GM19023 (cell line): ENCODE data around the gene MYEOV.

ENCODE experiments used
- ATAC-seq: cut with Tn5 transposase; IDR thresholded peaks from one replicate; pipeline ENCODE4 v1.9.1; 2021; ENCODE audit warnings: mild to moderate bottlenecking, moderate library complexity; ENCODE audit not compliant: unreplicated experiment

MYEOV gene

DNA sequence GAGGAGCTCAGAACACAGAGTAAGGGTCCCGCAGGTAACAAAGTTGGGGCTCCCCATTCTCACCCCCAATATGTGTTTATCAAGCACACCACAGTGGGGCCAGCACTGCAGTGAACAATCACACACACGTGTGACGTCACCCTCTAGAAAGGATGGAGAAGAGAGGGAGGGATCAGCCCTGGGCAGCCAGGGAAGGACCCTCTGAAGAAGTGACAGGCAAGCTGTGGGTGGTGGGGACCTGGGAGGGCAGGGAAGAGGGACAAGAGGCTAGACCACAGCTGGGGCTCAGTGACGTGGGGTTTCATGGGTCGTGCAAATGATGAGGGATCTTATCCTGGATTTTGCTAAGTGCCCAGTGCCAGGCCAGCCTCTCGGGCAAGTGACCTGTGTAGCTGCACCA lies 28.7 kb upstream of the MYEOV start:
- ATAC-seq, result no peak

DNA sequence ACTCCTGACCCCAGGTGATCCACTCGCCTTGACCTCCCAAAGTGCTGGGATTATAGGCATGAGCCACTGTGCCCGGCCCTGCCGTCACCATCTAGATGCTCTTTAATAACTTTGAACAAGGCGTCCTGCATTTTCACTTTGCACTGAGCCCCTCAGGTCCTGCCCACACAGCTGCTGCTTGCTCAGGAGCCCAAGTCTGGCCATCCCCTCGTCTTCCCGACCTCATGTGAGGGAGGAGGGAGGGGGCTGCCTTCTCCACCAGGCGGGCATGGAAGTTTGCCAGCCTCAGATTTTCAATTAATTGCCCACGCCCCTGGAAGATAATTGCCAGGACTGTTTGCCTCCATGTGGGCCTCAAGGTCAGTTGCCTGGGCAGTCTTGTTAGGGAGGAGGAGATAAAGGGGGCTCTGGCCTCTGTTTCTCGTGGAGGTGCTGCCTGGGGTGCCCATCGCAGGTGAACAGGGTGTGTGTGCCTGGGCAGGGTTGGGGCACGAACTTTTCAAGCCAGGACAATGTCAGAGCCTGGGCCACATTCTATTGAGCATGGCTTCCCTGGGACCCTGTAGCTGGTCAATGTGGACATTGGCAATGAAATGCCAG lies 27.9 kb upstream of the MYEOV start:
- no peak for ATAC-seq

DNA sequence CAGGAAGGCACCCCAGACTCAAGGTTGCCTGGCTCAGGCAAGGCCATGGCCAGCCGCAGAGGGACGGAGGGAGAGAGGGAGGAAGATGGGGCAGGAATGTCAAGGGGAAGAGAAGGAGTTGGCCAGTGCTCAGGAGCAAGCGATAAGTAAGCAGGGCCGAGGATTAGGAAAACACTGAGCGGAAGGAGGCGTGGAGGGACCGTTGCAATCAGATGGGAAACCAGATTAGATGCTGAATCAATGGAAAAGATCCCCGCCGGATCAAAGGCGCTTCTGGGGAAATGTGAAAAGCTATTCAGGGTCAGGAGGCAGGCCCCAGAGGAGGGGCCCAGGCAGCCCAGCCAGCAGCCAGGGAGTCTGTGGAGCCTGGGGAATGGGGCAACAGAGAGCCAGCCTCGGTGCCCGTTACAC lies 26.6 kb upstream of the MYEOV start:
- no peak for ATAC-seq

DNA sequence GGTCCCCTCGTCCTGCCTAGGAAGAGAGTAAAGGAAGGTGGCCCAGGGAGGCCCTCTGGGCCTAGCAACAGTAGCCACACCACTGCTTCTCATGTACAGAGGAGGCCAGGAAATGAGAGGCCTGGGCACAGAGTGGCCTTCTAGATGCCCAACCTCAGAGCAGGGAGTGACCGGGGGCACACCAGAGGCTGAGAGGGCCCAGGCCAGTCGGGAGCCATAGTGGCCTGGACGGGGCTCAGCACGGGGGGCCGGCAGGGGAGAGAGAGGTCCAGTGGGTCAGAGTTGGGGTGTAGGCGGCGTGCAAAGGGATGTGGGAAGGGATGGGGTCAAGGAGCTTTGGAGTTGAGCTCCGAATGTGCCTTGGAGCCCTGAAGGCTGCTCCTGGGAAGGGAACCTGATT lies 25.0 kb upstream of the MYEOV start:
- ATAC-seq, result no peak

DNA sequence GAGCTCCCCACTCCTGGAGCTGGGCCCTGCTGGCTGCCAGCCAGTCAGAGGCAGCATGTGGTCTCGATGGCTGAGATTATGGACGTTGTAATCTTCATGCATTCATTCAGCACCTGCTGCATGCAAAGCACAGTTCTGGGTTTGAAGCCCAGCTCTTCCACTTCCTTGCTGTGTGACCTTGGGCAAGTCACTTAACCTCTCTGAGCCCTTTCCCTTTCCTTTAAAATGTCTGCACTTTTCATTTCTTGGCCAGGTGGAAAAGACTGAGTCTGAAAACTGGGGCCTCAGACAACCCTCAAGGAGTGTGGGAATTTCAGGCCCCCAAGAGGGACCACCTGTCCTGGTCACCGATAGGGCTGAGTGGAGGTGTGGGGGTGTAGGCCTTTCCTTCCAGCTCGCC lies 24.6 kb upstream of the MYEOV start:
- ATAC-seq, result no peak

DNA sequence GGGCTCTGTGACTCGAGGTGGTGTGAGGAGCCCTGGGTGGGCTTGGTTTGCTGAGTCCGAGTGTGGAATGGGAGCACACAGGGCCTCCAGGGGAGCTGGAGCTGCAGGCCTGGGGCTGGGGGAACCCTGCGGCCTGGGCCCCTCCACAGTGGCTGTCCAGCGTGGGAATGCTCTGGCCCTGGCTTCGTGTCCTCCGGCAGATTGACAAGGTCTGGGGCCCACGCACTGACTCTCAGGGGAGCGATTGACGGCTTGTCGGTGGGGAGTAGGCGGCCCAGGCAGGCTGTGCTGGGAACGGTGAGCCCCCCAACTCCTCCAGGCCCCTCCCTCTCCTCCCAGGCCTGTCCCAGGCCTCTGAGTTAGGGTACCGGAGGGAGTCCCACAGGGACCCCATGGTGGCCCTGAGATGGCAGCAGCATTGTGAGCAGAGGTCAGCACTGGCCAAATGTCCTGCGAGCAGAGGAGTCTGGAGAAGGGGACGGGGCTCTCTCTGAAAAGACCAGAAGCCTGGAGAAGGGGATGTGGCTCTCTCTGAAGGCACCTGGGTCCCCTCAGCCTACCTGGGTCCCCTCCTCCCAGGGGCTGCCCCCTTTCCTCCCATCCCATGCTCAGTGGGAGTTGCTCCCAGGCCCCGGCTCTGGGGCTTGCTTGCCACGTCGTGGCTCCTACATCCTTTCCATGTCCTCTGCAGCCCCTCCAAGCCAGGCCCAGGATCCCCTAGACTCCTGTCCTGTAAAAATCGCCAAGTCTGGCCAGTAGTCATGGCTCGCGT lies 23.8 kb upstream of the MYEOV start:
- ATAC-seq, result no peak

DNA sequence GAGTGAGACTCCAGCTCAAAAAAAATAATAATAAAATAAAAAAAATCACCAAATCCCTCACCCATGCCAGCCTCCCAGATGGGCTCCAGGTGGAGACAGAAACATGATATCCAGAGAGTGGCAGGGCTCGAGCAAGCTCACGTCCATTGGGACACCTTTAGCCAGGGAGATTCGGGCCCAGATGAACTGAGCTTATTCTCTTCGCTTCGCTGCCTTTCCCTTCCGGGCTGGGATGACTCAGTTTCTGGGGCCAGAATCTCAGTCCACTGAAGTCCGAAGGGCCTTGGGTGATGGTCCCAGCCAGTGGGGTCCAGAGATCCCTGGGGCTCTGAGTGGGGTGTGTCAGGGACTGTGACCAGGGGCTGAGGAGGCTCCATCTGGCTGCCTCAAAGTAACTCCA lies 23.0 kb upstream of the MYEOV start:
- ATAC-seq, result no peak

DNA sequence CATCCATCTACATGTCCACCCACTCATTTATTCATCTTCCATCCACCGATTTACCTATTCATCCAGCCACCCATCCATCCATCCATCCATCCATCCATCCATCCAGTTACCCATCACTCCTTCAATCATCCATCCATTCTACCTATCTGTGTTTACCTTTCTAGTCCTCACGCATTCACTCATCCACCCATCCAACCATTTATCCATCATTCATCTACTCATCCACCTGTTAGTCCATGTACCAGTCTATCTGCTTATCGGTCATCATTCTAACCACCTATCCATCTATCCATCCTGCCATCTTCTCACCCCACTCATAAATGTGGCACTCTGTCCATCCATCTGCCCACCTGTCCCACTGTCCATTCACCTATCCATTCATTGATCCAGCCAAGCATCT lies 21.9 kb upstream of the MYEOV start:
- no peak for ATAC-seq

DNA sequence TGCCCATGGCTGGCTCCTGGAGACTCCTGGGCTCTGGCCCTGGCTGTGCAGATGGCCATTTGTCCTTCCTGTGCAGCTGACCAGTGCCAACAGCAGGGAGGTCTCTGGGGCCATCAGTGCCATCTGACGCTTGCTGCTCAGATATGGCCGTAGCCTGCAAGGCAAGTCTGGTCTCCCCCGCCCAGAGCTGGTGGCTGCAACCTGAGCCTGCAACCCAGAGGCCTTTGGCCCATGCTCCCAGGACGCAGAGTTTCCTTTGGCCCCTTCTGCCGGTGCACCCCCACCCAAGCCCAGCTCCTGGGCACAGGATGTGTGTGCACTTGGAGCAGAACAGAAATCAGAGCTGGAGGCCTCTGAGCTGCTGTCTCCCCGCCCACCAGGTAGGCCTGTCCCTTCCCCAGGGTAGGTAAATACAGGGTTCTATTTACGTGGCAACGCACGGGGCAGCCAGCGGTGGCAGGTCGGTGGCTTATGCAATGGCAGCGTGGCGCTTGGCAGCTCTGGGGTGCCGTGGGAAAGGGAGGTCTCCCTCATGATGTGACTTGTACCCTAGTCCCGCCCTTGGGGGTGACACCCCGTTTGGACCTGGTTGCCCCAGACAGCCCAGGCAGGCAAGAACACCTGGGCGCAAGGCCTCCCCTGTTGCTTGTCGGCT lies 21.0 kb upstream of the MYEOV start:
- no peak for ATAC-seq

DNA sequence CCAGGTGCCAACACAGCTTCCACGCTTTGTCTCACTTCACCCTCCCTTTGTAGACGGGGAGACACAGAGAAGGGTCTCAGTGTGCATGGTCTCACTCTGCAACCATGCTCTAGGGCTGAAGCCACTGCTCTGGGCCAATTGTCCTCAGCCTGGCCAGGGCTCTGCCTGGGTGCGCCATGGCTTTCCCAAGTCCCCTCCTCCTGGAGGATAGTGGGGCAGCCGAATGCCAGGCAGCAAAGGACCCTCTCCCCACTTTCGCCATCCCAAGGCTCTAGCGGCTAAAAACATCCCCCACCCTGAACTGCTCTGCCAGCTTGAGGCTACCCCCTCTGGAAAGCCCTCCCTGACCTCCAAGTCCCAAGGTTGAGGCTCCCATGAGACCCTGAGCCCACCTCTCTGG lies 20.4 kb upstream of the MYEOV start:
- no peak for ATAC-seq

DNA sequence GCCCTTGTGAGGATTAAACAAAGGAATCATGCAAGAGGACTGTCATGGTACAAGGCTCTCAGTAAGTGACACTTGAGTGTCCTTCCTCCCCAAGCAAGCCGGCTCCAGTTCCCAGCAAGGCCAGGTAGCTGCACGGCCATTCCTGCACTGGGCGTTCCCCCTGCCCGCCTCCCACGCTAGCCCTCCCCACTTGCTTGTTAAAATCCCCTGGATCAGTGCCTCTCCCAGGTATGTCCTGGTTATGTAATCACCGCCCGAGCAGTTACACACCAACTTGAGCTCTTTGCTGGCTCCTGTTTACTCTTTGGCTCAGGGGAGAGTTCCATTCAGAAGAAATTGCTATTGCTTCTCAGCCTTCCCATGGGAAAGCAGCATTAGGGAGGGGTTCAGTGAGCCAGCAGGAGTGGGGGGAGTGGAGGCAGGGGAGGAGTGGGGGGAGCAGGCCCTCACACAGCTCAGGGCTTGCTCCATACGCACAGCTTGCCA lies 19.4 kb upstream of the MYEOV start:
- ATAC-seq, result no peak

DNA sequence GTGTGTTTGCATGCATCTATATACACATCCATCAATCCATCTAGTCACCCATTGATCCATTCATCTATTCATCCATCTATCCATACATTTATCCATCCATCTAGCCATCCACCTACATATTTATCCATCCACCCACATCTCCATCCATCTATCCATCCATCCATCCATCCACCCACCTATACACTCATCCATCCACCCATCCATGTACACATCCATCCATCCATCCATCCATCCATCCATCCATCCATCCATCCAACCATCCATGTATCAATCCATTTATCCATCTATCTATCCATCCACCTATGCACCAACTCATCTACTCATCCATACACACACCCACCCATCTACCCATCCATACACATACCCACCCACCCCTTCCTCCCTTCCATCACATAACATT lies 18.8 kb upstream of the MYEOV start:
- no peak for ATAC-seq

DNA sequence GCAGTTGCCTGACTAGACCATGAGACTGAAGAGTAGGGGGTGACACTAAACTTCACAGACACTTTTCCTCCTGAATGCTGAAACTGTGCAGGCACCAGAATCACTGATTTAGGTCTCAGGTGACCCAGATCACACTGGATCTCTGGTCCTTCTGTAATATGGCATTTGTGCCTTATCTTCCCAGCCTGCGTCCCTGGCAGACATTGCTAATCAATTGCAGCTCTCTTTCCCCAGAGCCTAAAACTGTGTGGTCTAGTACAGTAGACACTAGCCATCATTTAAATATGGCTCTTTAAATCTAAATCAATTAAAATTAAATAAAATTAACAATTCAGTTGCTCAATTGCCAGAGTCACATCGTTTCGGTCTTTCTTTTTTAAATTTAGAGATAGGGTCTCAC lies 17.8 kb upstream of the MYEOV start:
- ATAC-seq, result no peak

DNA sequence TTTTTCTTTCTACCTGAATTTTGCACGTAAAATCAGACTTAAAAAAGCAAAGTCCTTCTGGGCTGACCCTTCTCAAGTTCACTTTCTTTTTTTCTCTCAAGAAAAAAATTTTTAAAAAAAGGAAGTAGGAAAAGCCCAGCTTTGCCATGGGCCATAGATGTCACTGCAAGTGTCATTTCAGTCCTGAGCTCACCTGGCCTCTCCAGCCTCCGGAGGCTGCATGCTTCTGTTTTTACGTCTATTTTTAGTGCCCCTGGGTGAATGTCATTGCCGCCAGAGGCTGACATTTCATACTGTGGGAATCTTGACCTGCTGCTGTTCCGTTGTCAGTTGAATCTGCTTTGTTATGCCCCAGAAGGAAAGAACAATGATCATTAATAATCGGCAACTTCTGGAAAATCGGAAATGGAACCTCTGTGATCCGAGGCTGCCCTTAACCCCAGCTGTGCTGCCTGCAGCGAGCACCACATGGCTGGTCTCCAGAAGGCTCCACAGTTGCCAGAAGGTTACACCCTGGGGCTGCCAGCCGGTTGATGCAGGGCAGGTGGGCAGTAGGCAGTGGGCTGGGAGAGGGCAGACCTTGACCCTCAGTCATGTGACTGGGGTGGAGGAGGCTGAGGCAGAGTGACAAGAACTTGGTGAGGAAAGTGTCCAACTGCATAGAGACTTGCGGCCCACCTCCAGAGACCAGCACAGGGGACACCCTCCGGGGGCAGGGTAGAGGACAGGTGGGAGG lies 16.7 kb upstream of the MYEOV start:
- ATAC-seq, result no peak

DNA sequence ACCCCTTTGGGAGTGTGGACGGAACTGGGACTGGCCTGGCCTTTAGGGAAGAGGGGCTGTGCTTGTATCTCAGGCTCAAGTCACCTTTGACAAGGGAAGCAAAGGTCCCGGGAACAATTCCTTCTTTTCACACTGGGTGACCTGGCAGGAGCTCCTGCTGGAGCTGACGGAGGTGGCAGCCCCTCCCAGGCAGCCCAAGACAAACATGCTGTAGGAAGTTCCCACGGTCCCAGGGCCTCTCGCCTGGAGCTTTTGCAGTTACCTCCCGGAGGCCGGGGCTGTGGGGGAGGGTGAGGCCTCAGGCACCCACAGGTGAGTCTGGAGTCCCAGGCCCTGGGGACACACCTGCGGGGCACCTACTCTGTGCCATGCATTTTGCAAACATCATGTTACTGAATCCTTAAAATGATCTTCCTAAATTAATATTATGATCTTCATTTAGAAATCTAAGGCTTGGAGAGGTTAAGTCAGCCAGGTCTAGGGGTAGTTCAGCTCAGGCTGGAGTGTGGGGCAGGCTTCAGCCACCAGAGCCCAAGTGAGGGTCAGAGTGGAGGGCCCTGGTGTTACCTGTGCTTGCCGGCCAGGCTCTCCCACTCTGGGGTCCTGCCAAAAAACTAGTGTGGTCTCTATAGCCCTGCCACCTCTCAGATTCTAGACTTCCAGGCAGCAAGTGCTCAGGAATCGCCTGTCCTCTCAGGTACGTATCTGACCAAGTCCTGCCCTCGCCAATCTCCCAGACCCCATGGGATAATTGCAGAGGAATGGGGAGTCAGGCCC lies 15.7 kb upstream of the MYEOV start:
- no peak for ATAC-seq

DNA sequence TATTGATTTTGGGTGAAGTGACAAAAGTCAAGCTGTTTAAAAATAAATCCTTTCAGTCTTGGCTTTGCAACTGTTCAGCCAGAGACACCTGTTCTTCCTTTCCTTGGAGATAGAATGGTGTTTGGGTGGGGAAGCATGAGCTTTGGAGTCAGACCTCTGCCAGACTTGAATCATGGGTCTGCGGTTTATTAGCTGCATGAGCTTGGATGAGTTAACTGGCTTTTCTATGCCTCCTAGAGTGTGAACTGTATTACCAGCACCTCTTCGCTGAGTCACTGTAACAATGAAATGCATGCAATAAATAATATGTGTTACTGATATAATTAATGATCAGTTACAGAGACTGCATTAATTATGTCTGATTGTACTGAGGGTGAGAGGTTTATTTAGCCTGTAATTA lies 13.5 kb upstream of the MYEOV start:
- ATAC-seq, result no peak

DNA sequence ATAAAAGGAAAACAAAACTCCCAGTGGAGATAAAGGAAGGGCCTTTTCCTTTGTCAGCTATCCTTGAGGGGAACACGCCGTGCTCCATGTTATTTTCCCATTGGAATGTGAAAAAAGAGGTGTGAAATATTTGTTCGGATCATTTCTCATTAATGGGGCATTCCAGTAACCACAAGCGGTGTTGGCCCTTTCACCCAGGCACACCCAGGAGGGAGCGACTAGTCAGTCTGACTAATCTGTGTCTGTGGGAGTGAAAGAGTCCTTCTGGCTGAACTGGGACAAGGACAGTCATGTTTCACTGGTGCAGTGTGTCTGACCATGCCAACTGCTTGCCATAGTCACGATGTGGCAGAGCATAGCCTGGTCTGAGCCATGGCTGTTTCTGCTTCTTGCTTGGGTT lies 13.0 kb upstream of the MYEOV start:
- no peak for ATAC-seq

DNA sequence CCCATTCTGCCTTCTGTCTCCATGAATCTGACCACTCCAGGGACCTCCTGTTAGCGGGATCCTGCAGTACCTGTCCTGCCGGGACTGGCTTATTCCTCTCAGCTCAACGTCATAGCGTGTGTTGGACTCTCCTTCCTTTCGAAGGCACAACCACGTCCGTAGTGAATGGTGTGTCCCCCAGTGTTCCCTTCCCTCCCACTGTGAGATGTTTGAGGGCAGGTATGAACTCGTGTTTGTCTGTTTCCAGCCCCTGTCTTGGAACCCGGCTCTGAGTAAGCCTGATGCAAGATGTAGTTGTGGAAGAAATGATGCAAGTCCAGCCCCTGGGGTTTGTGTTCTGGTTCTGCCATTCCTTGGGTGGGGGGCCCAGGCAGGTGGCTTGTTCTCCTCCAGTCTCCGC lies 10.5 kb upstream of the MYEOV start:
- no peak for ATAC-seq

DNA sequence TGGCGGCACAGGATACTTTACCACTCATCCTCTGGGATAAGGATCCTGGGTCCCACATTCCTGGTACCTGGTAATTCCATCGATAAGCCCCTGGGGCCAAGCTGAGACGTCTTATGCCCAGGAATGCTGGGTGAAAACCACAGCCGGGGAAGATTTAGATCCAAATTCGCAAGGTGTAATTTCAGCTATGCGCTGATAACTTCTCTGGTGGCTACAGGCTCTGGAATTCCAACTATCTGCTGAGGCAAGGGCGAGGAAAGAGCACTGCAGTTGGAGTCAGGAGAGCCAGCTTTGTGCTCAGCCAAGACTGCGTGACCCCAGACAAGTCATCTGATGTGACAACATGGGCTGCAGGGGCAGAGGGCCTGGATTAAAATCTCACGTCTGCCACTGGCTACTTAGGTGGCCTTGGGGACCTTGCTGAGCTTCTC lies 9.9 kb upstream of the MYEOV start:
- no peak for ATAC-seq

DNA sequence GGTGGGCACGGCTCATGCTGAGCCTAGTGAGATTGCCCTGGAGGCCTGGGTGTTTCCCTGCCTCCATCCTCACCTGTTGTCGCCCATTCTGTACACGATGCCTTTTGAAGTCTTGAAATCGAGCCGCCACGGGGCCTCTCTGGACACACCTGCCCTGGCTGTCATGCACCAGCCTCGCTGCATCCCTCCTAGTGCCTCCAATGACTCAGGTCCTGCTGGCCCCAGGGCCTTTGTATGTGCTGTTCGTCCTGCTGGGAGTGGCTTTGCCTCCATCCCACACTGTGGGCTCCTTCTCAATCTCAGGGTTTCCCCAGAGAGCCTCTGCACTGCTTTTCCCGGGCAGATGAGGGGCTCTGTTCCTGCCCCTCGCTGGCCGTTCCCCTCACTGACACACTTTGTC lies 8.9 kb upstream of the MYEOV start:
- ATAC-seq, result no peak

DNA sequence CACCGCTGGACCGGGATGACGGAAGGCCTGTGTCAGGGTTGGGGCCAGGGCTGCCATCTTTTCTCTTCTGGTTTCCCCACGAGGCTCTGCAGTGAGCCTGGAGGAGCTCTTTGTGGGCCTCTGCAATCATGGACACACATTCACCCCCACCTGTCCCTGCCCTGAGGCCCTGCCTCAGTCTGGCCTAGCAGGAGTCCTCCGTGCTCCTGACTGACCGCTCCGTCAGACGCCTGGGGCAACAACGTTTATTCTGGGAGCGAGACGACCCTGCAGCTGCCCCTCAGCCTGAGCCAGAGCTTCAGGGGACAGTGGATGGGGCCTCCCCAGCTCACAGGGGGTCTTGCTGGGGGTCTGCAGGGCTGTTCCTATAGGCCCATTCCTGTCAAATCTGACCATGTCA lies 8.2 kb upstream of the MYEOV start:
- ATAC-seq, result no peak
